ENCODE results near the gene C1R.
"Not testable (repeated sequence)": the region's sequence is repeated elsewhere in the genome, so short reads cannot be mapped to it uniquely, and the experiment has no call there.

C1R gene

GRCh38 chr12:7059780-7060179 is 32.5 kb downstream of the C1R start:
- no peak overlapping the region for H3K27ac ChIP-seq (ENCODE audit: poor library complexity, severe bottlenecking)

GRCh38 chr12:7058850-7059395 is 33.3 kb downstream of the C1R start:
- DNase-seq (ENCODE audit: low spot score), result no peak
- no peak overlapping the region for H3K27ac ChIP-seq (ENCODE audit: poor library complexity, severe bottlenecking)

More at GRCh38 chr12:7059780-7060179, 32.5 kb downstream of the C1R start:
- DNase-seq (ENCODE audit: low spot score) (no peak), ATAC-seq (ENCODE audit: low read depth) (no peak)
- TF ChIP-seq CTCF (IDR thresholded peaks at IDR 0.05; ENCODE audit: poor library complexity, severe bottlenecking), result no peak
- Histone ChIP-seq H3K9me3 (ENCODE audit: severe bottlenecking) (no peaks in the 10 kb centered on the region), H3K36me3 (ENCODE audit: low read depth) (no peaks in the 10 kb centered on the region), H3K27me3 (ENCODE audit: insufficient read depth, poor library complexity, severe bottlenecking) (no peaks in the 10 kb centered on the region), H3K4me3 (ENCODE audit: severe bottlenecking) (no peak overlapping the region), H3K4me1 (ENCODE audit: insufficient read depth, poor library complexity, severe bottlenecking) (no peaks in the 10 kb centered on the region)

GRCh38 chr12:7058163-7058845 is 33.9 kb downstream of the C1R start:
- no peaks in the 10 kb centered on the region for H3K36me3 ChIP-seq (ENCODE audit: low read depth)
- TF ChIP-seq CTCF (IDR thresholded peaks at IDR 0.05; ENCODE audit: poor library complexity, severe bottlenecking), result no peak
- ATAC-seq (ENCODE audit: low read depth), result no peak
- H3K4me3 ChIP-seq (ENCODE audit: severe bottlenecking), result no peak overlapping the region
- H3K27me3 ChIP-seq (ENCODE audit: insufficient read depth, poor library complexity, severe bottlenecking), result no peaks in the 10 kb centered on the region
- no peak overlapping the region for H3K27ac ChIP-seq (ENCODE audit: poor library complexity, severe bottlenecking)
- DNase-seq (ENCODE audit: low spot score), result no peak
- H3K4me1 ChIP-seq (ENCODE audit: insufficient read depth, poor library complexity, severe bottlenecking), result no peaks in the 10 kb centered on the region
- H3K9me3 ChIP-seq (ENCODE audit: severe bottlenecking), result no peaks in the 10 kb centered on the region

More at GRCh38 chr12:7058850-7059395, 33.3 kb downstream of the C1R start:
- Histone ChIP-seq H3K4me3 (ENCODE audit: severe bottlenecking) (no peak overlapping the region), H3K36me3 (ENCODE audit: low read depth) (no peaks in the 10 kb centered on the region), H3K9me3 (ENCODE audit: severe bottlenecking) (no peaks in the 10 kb centered on the region), H3K27me3 (ENCODE audit: insufficient read depth, poor library complexity, severe bottlenecking) (no peaks in the 10 kb centered on the region), H3K4me1 (ENCODE audit: insufficient read depth, poor library complexity, severe bottlenecking) (no peaks in the 10 kb centered on the region)
- ATAC-seq (ENCODE audit: low read depth), result no peak
- TF ChIP-seq CTCF (IDR thresholded peaks at IDR 0.05; ENCODE audit: poor library complexity, severe bottlenecking), result no peak

GRCh38 chr12:7055736-7056135 is 36.5 kb downstream of the C1R start:
- H3K36me3 ChIP-seq (ENCODE audit: low read depth); H3K27me3 ChIP-seq (ENCODE audit: insufficient read depth, poor library complexity, severe bottlenecking); H3K27ac ChIP-seq (ENCODE audit: poor library complexity, severe bottlenecking); H3K9me3 ChIP-seq (ENCODE audit: severe bottlenecking); DNase-seq (ENCODE audit: low spot score); H3K4me1 ChIP-seq (ENCODE audit: insufficient read depth, poor library complexity, severe bottlenecking); ATAC-seq (ENCODE audit: low read depth); H3K4me3 ChIP-seq (ENCODE audit: severe bottlenecking): not testable (repeated sequence)

GRCh38 chr12:7054925-7055324 is 37.3 kb downstream of the C1R start:
- Histone ChIP-seq H3K36me3 (ENCODE audit: low read depth) (no peaks in the 10 kb centered on the region), H3K4me1 (ENCODE audit: insufficient read depth, poor library complexity, severe bottlenecking) (no peaks in the 10 kb centered on the region), H3K9me3 (ENCODE audit: severe bottlenecking) (no peaks in the 10 kb centered on the region), H3K27ac (ENCODE audit: poor library complexity, severe bottlenecking) (no peak overlapping the region), H3K27me3 (ENCODE audit: insufficient read depth, poor library complexity, severe bottlenecking) (no peaks in the 10 kb centered on the region), H3K4me3 (ENCODE audit: severe bottlenecking) (no peak overlapping the region)
- no peak for TF ChIP-seq CTCF (IDR thresholded peaks at IDR 0.05; ENCODE audit: poor library complexity, severe bottlenecking)
- DNase-seq (ENCODE audit: low spot score) (no peak), ATAC-seq (ENCODE audit: low read depth) (no peak)

GRCh38 chr12:7049973-7050372 is 42.3 kb downstream of the C1R start:
- H3K36me3 ChIP-seq (ENCODE audit: low read depth); H3K4me3 ChIP-seq (ENCODE audit: severe bottlenecking); ATAC-seq (ENCODE audit: low read depth); H3K27me3 ChIP-seq (ENCODE audit: insufficient read depth, poor library complexity, severe bottlenecking); H3K4me1 ChIP-seq (ENCODE audit: insufficient read depth, poor library complexity, severe bottlenecking); H3K9me3 ChIP-seq (ENCODE audit: severe bottlenecking); H3K27ac ChIP-seq (ENCODE audit: poor library complexity, severe bottlenecking); DNase-seq (ENCODE audit: low spot score): not testable (repeated sequence)

- H3K4me1 ChIP-seq (ENCODE audit: insufficient read depth, poor library complexity, severe bottlenecking); H3K4me3 ChIP-seq (ENCODE audit: severe bottlenecking); H3K9me3 ChIP-seq (ENCODE audit: severe bottlenecking); DNase-seq (ENCODE audit: low spot score); H3K27me3 ChIP-seq (ENCODE audit: insufficient read depth, poor library complexity, severe bottlenecking); H3K36me3 ChIP-seq (ENCODE audit: low read depth); ATAC-seq (ENCODE audit: low read depth); H3K27ac ChIP-seq (ENCODE audit: poor library complexity, severe bottlenecking): not testable (repeated sequence)
Measured at GRCh38 chr12:7049445-7049951, 42.7 kb downstream of the C1R start.

Data from RWPE2 (cell line).